Measurements from ENCODE around the gene BSND.

BSND gene

DNA sequence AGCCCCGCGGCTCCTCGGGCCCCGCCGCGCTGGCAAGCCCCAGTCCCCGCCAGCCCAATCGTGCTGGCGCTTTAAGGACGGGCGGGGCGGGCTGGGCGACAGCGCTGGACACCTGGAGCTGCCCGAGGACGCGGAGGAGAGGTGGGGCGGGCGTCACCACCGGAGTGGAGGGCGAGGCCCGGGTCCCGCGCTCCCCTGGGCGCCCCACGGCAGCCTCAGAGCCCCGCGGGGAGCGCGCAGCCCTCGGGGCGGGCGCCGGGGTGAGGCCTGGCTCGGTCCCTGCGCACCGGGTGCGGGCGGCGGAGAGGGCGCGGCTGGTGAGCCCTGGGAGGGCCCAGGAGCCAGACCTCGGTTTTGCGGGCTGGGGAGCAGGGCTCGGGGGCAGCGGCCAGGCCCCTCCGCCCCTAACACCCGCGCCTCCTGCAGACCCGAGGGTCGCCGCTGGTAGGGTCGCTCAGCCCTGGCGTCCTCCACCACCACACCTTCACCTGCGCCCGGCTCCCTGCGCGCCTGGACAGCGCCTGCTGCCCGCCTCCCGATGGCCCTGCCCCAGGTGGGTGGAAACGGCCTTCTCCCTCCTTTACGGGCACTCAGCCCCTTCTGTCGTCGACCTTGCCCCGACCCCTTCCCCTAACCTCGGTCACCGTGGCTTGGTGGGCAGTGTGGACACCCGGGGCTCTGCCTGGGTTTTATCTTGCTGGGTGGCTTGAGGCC is 18.0 kb upstream of the BSND start, which contains the start of gene TMEM61:
TMEM61 (plus strand) TSS at position 101 of the 714 bp plus-strand sequence; CDS start at position 539, 438 bp downstream.
- TF ChIP-seq, protein P1, sequence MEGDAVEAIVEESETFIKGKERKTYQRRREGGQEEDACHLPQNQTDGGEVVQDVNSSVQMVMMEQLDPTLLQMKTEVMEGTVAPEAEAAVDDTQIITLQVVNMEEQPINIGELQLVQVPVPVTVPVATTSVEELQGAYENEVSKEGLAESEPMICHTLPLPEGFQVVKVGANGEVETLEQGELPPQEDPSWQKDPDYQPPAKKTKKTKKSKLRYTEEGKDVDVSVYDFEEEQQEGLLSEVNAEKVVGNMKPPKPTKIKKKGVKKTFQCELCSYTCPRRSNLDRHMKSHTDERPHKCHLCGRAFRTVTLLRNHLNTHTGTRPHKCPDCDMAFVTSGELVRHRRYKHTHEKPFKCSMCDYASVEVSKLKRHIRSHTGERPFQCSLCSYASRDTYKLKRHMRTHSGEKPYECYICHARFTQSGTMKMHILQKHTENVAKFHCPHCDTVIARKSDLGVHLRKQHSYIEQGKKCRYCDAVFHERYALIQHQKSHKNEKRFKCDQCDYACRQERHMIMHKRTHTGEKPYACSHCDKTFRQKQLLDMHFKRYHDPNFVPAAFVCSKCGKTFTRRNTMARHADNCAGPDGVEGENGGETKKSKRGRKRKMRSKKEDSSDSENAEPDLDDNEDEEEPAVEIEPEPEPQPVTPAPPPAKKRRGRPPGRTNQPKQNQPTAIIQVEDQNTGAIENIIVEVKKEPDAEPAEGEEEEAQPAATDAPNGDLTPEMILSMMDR (IDR thresholded peaks at IDR 0.05): no peak
- DNase-seq: peak; percentile 54
- Mint-ChIP-seq H3K9me3 (no peaks in the 10 kb centered on the region), H3K4me3 (peak within 1 kb of the TSS; percentile 75), H3K4me1 (peaks cover 62% of the 10 kb centered on the region), H3K27ac (no peak within 1 kb of the TSS), H3K36me3 (ENCODE audit: low read depth) (no peaks in the 10 kb centered on the region), H3K27me3 (ENCODE audit: low read depth, poor library complexity) (peaks cover 84% of the 10 kb centered on the region)

GRCh38 chr1:54981466-54981865 is 17.3 kb upstream of the BSND start:
- Mint-ChIP-seq H3K4me1 (peaks cover 64% of the 10 kb centered on the region), H3K27me3 (ENCODE audit: low read depth, poor library complexity) (peaks cover 78% of the 10 kb centered on the region), H3K4me3 (peak overlapping the region; percentile 75), H3K36me3 (ENCODE audit: low read depth) (no peaks in the 10 kb centered on the region), H3K27ac (no peak overlapping the region), H3K9me3 (no peaks in the 10 kb centered on the region)
- TF ChIP-seq, protein P1 (IDR thresholded peaks at IDR 0.05): no peak
- DNase-seq: no peak

GRCh38 chr1:54982739-54983138 is 16.0 kb upstream of the BSND start:
- DNase-seq: no peak
- no peaks in the 10 kb centered on the region for H3K36me3 Mint-ChIP-seq (ENCODE audit: low read depth)
- H3K9me3 Mint-ChIP-seq: no peaks in the 10 kb centered on the region
- peaks cover 62% of the 10 kb centered on the region for H3K4me1 Mint-ChIP-seq
- TF ChIP-seq, protein P1 (IDR thresholded peaks at IDR 0.05): no peak
- peaks cover 74% of the 10 kb centered on the region for H3K27me3 Mint-ChIP-seq (ENCODE audit: low read depth, poor library complexity)
- no peak overlapping the region for H3K4me3 Mint-ChIP-seq
- H3K27ac Mint-ChIP-seq: no peak overlapping the region

- Mint-ChIP-seq H3K27me3 (ENCODE audit: low read depth, poor library complexity) (peaks cover 59% of the 10 kb centered on the region), H3K27ac (no peak overlapping the region), H3K4me1 (peaks cover 56% of the 10 kb centered on the region), H3K36me3 (ENCODE audit: low read depth) (no peaks in the 10 kb centered on the region), H3K9me3 (no peaks in the 10 kb centered on the region), H3K4me3 (no peak overlapping the region)
- DNase-seq: peak; percentile 53
- TF ChIP-seq, protein P1 (IDR thresholded peaks at IDR 0.05): no peak
Measured at GRCh38 chr1:54984131-54984842, 14.4 kb upstream of the BSND start.

DNA sequence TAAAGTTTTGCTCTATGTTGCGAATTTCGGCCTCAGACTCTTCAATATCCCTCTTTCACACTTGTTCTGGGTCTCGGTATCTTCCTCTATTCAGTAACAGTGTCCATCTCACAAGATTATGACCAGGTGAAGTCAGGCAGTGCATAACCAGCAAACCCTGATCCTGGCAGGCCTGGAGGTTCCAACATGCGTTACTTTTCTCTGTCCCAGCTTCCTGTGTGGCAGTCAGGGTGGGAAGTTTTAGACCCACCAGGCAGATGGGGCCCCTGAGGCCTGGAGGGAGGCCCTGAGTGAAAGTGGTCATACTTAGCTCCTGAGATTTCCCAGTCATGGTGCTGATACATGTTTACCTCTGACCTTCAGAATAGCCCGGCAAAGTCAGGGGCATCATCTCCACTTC is 13.2 kb upstream of the BSND start:
- TF ChIP-seq, protein P1 (IDR thresholded peaks at IDR 0.05): no peak
- H3K27ac Mint-ChIP-seq: no peak overlapping the region
- peaks cover 52% of the 10 kb centered on the region for H3K27me3 Mint-ChIP-seq (ENCODE audit: low read depth, poor library complexity)
- no peak for DNase-seq
- no peaks in the 10 kb centered on the region for H3K36me3 Mint-ChIP-seq (ENCODE audit: low read depth)
- H3K4me1 Mint-ChIP-seq: peaks cover 49% of the 10 kb centered on the region
- no peak overlapping the region for H3K4me3 Mint-ChIP-seq
- H3K9me3 Mint-ChIP-seq: no peaks in the 10 kb centered on the region

Data from nephron progenitor cell (in vitro differentiated cells).